HepG2 (cell line): ENCODE results near the gene FAAP100. TPM values are rescaled to one million over a fixed set of nuclear protein-coding genes. Genes with fewer than 3 reads are reported as not detected.
A peak's percentile ranks its signal among the peaks of the same experiment; 100 is the strongest.

Experiments
- BCLAF1 ChIP-seq: fragments of 450-650 bp; IDR thresholded peaks from 2 replicates; pipeline ENCODE4 v1.6.1; 2017; ENCODE audit warnings: mild to moderate bottlenecking
- BRD4 ChIP-seq: sonication (generic); formaldehyde crosslinking; IDR thresholded peaks from 2 replicates; pipeline ENCODE4 v1.4.0; 2020; ENCODE audit warnings: missing genetic modification reagents
- CEBPG ChIP-seq: IDR thresholded peaks from 2 replicates; pipeline ENCODE4 v1.6.1; 2016
- FOXK2 ChIP-seq: fragments of 450-650 bp; IDR thresholded peaks from 2 replicates; pipeline ENCODE4 v1.6.1; 2016
- HNRNPL ChIP-seq: fragments of 200-400 bp; formaldehyde crosslinking; IDR thresholded peaks from 2 replicates; pipeline ENCODE4 v1.6.1; 2017; ENCODE audit warnings: mild to moderate bottlenecking, low read depth, low read length
- IKZF5 ChIP-seq: IDR thresholded peaks from 2 replicates; pipeline ENCODE4 v1.6.1; 2018; ENCODE audit warnings: missing genetic modification reagents, mild to moderate bottlenecking, missing compliant biosample characterization
- MAX ChIP-seq: IDR thresholded peaks from 2 replicates; pipeline ENCODE4 v1.6.1; 2012; ENCODE audit warnings: inconsistent platforms
- RFXANK ChIP-seq: IDR thresholded peaks from 2 replicates; pipeline ENCODE4 v1.6.1; 2016
- SALL1 ChIP-seq: sonication (generic); formaldehyde crosslinking; IDR thresholded peaks from 2 replicates; pipeline ENCODE4 v1.8.0; 2022; ENCODE audit warnings: mild to moderate bottlenecking, missing genetic modification reagents
- SKI ChIP-seq: fragments of 450-650 bp; IDR thresholded peaks from one replicate; pipeline ENCODE4 v1.6.1; 2018; ENCODE audit warnings: mild to moderate bottlenecking; ENCODE audit not compliant: partially characterized antibody
- SKIL ChIP-seq: sonication (generic); formaldehyde crosslinking; IDR thresholded peaks from 2 replicates; pipeline ENCODE4 v1.8.0; 2022; ENCODE audit warnings: missing genetic modification reagents, mild to moderate bottlenecking, moderate library complexity, borderline replicate concordance
- SP1 ChIP-seq, 2 experiments: fragments of 450-650 bp in 1 of 2; sonication (generic) in 1 of 2; formaldehyde crosslinking in 1 of 2; IDR thresholded peaks; 2 replicates each; pipeline versions ENCODE4 v1.4.0 to v1.6.1; 2016 to 2020; ENCODE audit warnings: missing genetic modification reagents in 1 of 2
- TRIM24 ChIP-seq: sonication (generic); formaldehyde crosslinking; IDR thresholded peaks from 2 replicates; pipeline ENCODE4 v1.8.0; 2022; ENCODE audit warnings: mild to moderate bottlenecking, missing genetic modification reagents
- ZBTB38 ChIP-seq: sonication (generic); formaldehyde crosslinking; IDR thresholded peaks from 2 replicates; pipeline ENCODE4 v1.5.1; 2020; ENCODE audit warnings: mild to moderate bottlenecking, missing genetic modification reagents
- ZNF335 ChIP-seq: sonication (generic); formaldehyde crosslinking; IDR thresholded peaks from 2 replicates; pipeline ENCODE4 v1.4.0; 2020; ENCODE audit warnings: missing genetic modification reagents
- ZNF501 ChIP-seq: sonication (generic); formaldehyde crosslinking; IDR thresholded peaks from 2 replicates; pipeline ENCODE4 v1.5.1; 2020; ENCODE audit warnings: mild to moderate bottlenecking, moderate library complexity, missing genetic modification reagents
- ZNF512 ChIP-seq: sonication (generic); formaldehyde crosslinking; IDR thresholded peaks from 2 replicates; pipeline ENCODE4 v1.4.0; 2020; ENCODE audit warnings: mild to moderate bottlenecking, missing genetic modification reagents
- ZNF530 ChIP-seq: sonication (generic); formaldehyde crosslinking; IDR thresholded peaks from 2 replicates; pipeline ENCODE4 v1.5.0; 2020; ENCODE audit warnings: low read depth, mild to moderate bottlenecking, missing genetic modification reagents
- ZNF589 ChIP-seq: sonication (generic); formaldehyde crosslinking; conservative IDR thresholded peaks from 2 replicates; pipeline ENCODE4 v1.8.0; 2022; ENCODE audit warnings: mild to moderate bottlenecking, moderate library complexity, missing genetic modification reagents
- ZNF619 ChIP-seq: sonication (generic); formaldehyde crosslinking; IDR thresholded peaks from 2 replicates; pipeline ENCODE4 v1.4.0; 2020; ENCODE audit warnings: mild to moderate bottlenecking, missing genetic modification reagents
- ZNF652 ChIP-seq: IDR thresholded peaks from 2 replicates; pipeline ENCODE4 v1.6.1; 2016; ENCODE audit warnings: low read depth, borderline replicate concordance
- ZNF670 ChIP-seq: sonication (generic); formaldehyde crosslinking; IDR thresholded peaks from 2 replicates; pipeline ENCODE4 v1.8.0; 2022; ENCODE audit warnings: mild to moderate bottlenecking, missing genetic modification reagents, borderline replicate concordance
- ZNF816 ChIP-seq: sonication (generic); formaldehyde crosslinking; IDR thresholded peaks from 2 replicates; pipeline ENCODE4 v1.8.0; 2022; ENCODE audit warnings: missing genetic modification reagents, mild to moderate bottlenecking, borderline replicate concordance
- polyA plus RNA-seq, 8 experiments: library from polyadenylated mRNA; depleted of rRNA in 3 of 8; stranded (reverse) in 7 of 8; unstranded in 1 of 8; fragments of >200 nt; fragmentation: Illumina TruSeq in 4 of 8; extraction: Trizol in 4 of 8; gene quantifications; 2 replicates each; pipeline versions ENCODE4 v1.2.1 to v1.2.3, GENCODE V29; 2011 to 2016; ENCODE audit warnings: low read depth in 4 of 8, missing spikeins in 1 of 8, mixed read lengths in 1 of 8; ENCODE audit not compliant: insufficient read depth in 1 of 8
- total RNA-seq, 5 experiments: library from RNA; depleted of rRNA; stranded (reverse); fragments of >200 nt; fragmentation: Illumina TruSeq; extraction: Trizol; gene quantifications; 2 replicates each; pipeline ENCODE4 v1.2.3, GENCODE V29; 2016; ENCODE audit warnings: low read depth in 1 of 5

Gene FAAP100
- total and polyA plus RNA-seq, 2 of the 13 experiments (the other 11 are each of a cell fraction or from before 2014, with no cell fraction given), result 7.6 to 20.8 TPM

GRCh38 chr17:81576621-81577277 lies 24.6 kb upstream of the FAAP100 start (continued):
- no peak for TF ChIP-seq SKIL
- TF ChIP-seq SKI, result no peak
- peak; percentile 67 for TF ChIP-seq MAX
- no peak for TF ChIP-seq ZNF335 (CRISPR knock-in tag)
- peak; percentile 97 for TF ChIP-seq ZNF652 (CRISPR knock-in tag)
- 0 out of 2 replicates have a peak, but pooled peaks have one; percentile 36 for TF ChIP-seq IKZF5 (CRISPR knock-in tag)
- no peak for TF ChIP-seq SP1 (IDR thresholded peaks at IDR 0.05)
- TF ChIP-seq SP1 (CRISPR knock-in tag; IDR thresholded peaks at IDR 0.05), result no peak
- TF ChIP-seq ZBTB38 (CRISPR knock-in tag), result peak; percentile 62
- TF ChIP-seq SALL1 (CRISPR knock-in tag), result peak; percentile 45
- no peak for TF ChIP-seq BRD4 (CRISPR knock-in tag)
- TF ChIP-seq ZNF816, result no peak; the same call in 1 of the 2 replicates
- TF ChIP-seq FOXK2, result no peak
- no peak for TF ChIP-seq RFXANK
- no peak for TF ChIP-seq ZNF619 (CRISPR knock-in tag)
- no peak for TF ChIP-seq BCLAF1
- no peak for TF ChIP-seq ZNF670 (CRISPR knock-in tag)
- no peak for TF ChIP-seq ZNF530
- no peak for TF ChIP-seq ZNF589 (CRISPR knock-in tag)
- TF ChIP-seq TRIM24, result no peak
- TF ChIP-seq ZNF501 (CRISPR knock-in tag), result no peak
- TF ChIP-seq ZNF512 (CRISPR knock-in tag), result no peak
- no peak; the same call in 1 of the 2 replicates for TF ChIP-seq CEBPG (CRISPR knock-in tag)
- peak; percentile 86 for TF ChIP-seq HNRNPL
